NCI-H1417 treated with DMSO at 0.1 percent for 48 hours (cell line): Measurements from ENCODE around the gene TNNI2.

Experiments used
- DNase-seq: peaks from one replicate; lab custom pipeline; 2025; lab: John Stamatoyannopoulos, UW

Gene TNNI2

DNA sequence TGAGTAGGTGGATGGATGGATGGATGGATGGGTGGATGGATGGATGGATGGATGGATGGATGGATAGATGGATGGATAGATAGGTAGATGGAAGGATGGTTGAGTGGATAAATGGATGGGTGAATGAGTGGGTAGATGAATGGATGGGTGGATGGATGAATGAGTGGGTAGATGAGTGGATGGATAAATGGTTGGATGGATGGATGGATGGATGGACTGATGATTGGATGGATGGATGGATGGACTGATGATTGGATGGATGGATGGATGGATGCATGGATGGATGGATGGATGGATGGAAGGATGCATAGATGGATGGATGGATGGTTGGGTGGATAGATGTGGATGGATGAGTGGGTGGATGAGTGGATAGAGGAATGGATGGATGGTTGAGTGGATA is 17.2 kb upstream of the TNNI2 start:
- no peak for DNase-seq

DNA sequence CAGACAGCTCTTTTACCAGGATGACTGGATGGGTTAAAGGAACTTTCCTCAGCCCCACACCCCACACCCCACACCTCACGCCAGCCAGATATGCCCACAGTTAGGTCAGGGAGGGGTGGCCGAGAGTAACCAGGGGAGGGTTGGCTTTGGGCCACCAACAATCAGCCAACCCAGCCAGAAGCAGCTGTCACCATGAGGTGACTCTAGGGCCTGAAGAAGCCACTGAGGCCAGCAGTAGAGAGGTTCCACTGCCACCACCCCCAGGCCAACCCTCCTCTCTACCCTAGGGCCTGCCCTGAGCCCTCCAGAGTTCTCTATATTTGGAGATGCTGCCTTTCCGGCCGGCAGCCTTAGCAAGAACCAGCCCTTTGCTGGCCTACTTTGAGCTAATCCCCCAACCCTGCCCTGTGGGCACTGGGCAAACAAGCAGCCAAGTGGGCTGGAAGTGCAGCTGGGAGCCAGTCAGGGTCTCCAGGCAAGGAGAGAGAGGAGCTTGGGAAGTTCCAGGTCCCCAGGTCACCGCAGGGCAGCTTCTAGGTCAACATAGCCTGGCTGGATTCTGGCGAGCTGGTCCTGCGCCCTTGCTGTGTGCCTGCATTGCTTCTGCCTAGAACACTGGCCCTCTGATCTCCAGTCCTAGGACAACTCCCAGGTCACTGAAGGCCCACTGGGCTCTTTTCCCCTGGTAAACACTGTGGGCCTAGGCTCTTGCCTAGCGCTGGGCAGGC is 16.0 kb upstream of the TNNI2 start:
- no peak for DNase-seq

- DNase-seq: no peak
Measured at GRCh38 chr11:1823376-1824220, 15.2 kb upstream of the TNNI2 start.

DNA sequence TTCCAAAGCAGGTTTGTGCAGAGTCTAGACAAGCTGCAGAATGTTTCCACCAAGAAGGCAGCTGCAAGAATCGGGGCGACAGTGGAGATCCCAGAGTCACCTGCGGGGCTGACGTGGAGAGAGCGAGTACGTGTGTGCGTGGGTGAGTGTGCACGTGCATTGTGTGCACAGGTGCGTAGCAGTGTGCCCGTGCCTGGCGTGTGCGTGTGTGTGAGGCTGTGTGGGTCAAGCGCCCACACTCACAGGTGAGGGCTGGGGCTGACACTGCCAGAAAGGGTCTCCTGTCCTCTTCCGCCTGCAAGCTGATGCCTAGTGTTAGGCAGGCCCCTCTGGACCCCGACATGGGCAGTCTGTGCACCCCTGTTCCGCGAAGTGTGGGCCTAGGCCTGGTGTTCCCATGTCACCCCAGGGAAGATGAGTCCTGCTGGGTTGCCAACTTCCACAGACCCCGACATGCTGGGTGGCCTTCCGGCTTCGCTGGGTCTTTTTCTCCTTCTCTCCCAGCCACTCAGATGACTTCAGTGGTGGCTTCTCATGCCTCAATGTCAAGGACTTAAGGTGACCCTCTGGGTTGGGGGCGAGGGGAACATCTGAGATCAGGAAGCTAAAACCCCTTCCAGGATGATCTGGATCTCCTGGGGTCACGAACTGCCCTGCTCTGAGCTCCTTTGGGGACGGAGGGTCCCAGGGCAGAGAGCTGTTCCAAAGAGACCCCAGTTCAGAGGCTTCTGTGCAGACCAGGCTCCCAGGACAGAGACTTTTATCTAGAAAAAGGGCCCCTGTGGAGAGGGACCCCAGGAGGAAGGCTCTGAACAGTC is 14.4 kb upstream of the TNNI2 start:
- DNase-seq: no peak

- no peak for DNase-seq
Measured at GRCh38 chr11:1825039-1825740, 13.6 kb upstream of the TNNI2 start.

DNA sequence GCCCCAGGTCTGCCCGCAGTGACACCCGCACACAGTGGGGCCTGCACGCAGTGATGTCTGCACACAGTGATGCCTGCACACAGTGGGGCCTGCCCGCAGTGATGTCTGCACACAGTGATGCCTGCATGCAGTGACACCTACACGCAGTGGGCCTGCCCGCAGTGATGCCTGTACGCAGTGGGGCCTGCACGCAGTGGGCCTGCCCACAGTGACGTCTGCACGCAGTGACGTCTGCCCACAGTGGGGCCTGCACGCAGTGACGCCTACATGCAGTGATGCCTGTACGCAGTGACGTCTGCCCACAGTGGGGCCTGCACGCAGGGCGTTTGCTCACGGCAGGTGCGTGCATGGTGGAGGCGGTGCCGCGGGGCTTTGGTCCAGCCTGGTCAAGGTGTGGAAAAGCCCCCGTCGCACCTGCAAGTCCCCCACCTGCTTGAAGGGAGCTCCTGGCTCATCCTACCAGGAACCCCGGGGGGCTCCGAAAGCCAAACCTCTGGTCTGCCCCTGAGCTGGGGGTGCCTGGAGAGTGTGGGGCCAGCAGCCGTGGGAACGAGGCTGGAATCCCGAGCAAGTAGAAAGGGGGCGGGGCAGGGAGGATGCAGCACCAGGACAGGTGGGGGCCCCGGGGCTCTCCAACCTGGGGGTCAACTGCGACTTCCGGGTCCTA is 12.9 kb upstream of the TNNI2 start:
- DNase-seq: no peak

- no peak for DNase-seq
Measured at GRCh38 chr11:1826552-1827094, 12.2 kb upstream of the TNNI2 start.

GRCh38 chr11:1827095-1827813 is 11.5 kb upstream of the TNNI2 start:
- no peak for DNase-seq

- no peak for DNase-seq
Measured at GRCh38 chr11:1827931-1828330, 10.8 kb upstream of the TNNI2 start.

DNA sequence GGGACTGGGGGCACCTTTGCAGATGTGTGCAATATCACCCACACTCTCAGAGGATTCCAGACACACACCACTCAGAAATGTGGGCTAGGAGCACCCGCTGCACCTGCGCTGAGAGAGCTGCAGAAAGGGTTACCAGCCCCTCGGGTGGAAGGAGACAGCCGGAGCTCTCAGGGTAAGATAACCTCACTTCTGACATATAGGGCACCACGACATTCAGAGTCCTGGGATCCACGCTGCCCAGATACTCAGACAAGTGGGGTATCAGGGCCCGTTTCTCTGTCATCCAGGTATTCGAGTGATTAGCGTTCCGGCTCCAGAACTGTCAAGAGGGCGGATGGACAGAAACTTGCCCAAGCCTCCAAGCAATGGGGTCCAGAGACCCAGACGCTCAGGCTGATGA is 10.2 kb upstream of the TNNI2 start:
- DNase-seq: no peak

DNA sequence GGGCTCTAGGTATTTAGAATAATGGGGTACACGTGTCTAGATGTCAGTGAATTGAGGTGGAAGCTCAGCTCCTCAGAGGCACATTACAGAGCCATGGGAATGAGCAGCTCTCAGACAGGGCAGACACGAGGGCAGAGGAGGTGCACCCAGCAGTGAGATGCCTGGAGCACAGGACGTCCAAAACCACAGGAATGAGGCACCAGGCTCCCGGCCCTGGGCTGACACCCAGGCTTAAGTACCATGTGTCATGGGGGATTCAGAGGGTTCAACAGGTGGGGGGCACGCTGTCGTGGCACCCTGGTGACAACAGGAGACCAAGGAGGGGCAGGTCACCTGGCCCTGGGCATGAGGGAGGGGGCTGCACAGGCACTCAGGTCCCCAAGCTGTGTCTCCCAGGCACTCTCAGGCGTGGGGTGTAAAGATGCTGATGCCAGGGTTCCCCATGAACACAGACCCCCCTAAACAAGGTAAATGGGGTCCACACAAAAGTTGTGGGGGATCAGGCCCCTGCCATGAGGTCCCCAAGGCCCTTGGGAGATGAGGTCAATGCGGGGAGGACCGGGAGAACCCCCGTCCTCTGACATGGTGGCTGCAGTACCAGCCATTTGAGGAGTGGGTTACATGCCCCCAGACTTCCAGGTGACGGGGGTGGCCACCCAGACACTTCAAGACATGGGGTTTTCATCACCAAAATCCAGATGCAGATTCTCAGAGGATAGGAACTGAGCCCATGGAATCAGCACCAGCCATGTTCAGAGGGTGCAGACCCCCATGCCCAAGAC is 9.6 kb upstream of the TNNI2 start:
- no peak for DNase-seq

DNA sequence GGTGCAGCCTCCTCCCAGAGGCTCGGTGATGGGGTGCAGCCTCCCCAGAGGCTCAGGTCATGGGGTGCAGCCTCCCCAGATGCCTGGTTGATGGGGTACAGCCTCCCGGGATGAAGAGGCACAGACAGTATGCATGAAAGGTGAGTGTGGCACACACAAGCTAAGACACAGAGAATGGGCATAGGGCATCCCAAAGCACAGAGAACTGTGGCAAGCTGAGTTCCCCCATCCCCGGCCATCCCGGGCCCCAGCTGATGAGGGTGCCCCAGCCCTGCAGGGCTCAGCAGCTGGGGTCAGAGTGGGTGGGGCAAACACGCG is 8.8 kb upstream of the TNNI2 start:
- DNase-seq: no peak

DNA sequence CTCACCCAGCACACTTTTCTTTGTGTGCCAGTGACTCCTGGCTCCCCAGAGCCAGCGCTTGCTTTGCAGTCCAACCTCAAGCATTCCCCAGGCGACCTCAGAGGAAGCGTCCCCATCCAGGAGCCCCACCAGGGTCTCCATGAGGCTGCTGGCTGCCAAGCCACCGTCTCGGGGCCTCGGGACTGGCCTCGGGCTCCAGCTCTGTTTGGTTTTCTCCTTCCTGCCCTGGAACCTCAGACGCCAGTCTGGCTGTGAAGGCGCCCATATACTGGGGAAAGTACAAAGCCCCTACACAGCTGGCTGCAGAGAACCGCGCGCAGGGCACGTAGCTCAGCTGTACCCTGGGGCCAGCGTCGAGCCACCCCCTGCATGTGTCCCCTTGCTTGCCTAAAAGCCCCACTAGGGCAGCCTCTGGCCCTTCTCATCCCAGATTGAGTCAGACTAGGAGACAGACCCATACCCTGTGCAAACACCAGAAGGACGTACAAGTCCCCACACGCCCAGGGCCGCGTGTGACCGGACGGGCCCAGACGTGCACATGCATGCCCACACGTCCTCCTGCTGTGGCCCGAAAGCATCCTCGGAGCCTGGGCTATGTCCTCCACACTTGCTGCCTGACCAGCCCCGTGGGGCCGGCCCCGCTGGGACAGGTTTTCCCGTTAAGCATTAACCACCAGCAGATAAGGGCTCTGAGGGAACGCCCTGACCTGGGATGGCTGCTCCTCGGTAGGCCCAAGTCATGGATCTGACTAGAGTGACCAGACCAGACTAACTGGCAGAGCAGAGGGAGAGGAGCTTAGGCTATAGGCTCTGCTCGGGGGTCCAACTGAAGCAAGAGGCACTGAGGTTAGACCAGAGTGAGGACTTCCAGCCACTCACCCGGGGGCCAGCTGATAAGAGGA is 8.2 kb upstream of the TNNI2 start:
- no peak for DNase-seq

- DNase-seq: no peak
Measured at GRCh38 chr11:1831338-1832210, 7.2 kb upstream of the TNNI2 start.

- DNase-seq: no peak
Measured at GRCh38 chr11:1832211-1832919, 6.4 kb upstream of the TNNI2 start.

DNA sequence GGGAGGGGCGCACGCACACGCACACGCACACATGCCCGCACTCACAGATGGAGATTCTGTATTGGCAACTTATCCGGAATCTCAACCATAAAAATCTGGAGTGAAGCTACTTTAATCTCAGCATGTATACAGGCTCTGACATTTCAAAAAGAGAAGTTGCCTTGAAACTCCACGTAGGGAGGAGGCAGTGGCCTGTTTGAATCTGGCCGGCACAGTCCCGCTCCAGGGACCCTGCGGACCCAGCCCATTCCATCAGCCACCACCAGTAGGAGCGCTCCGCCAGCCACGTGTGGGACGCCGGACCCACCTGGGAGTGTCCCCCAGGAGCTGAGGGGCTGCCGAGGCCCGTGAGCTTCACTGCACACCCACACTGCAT is 5.9 kb upstream of the TNNI2 start:
- no peak for DNase-seq

DNA sequence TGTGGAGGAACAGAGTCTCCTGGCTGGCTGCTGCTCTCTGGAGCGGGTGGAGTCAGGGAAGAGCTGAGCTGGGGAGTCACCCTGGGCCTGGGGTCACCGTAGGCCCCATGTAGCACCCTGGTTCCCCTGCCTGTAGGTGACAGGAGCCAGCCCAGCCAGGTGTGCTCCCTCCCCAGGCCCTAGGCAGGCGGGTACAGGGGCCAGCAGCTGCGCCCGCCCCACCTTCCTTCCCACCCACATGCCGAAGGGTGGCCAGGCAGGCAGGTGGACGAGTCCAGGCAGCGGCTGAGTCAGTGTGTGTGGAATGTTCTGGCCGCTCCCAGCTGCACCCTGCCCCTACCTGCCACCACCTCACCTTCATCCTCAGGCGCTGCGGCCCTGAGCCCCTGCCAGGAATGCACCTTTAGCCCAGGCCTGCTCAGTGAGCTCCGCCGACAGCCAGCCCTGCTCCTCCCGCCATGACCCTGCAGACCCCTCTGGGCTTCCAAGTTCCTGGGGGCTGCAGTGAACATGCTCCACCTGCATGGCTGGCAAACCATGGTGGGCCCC is 4.6 kb upstream of the TNNI2 start:
- DNase-seq: no peak
